HG03097 (cell line): ENCODE data around the gene EBLN1.
"Not testable (repeated sequence)": the region's sequence is repeated elsewhere in the genome, so short reads cannot be mapped to it uniquely, and the experiment has no call there.

Experiments
- ATAC-seq: cut with Tn5 transposase; IDR thresholded peaks from one replicate; pipeline ENCODE4 v1.9.1; 2021; ENCODE audit not compliant: unreplicated experiment, low FRiP score

Gene EBLN1

GRCh38 chr10:22228943-22229801 lies 11.4 kb upstream of the EBLN1 start:
- ATAC-seq = peak; percentile 64

DNA sequence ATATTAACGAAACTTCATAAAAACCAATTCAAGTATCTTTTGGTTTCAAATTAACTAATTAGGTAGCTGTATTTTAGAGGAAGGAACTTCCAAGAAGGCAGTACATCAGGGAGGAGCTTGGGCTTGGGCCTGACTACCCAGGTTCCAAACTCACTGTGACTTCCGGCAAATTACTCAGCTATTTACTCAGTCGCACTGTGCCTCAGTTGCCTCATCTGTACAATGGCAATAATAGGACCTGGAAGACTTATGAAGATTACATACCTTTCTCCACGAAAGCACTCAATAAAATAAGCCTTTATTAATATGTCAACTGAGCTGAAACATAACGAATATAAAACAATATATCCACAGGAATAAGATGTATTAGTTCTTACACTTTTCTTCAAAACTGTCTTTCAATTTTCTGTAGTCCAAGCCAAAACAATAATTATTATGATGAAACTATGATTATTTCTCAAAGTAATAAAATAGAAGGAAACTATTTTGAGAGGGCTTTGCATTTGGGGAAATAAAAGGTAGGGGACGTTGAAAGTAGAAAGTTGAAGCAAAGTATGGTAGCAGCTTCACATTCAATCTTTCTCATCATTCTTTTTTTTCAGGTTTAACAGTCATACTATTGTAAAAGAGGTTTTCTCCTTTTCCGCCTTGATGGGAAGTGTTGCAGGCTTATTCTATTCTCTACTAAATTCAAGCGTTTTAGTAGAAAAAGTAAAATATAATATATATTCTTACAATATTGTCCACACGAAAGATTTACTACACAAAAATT lies 10.5 kb upstream of the EBLN1 start:
- ATAC-seq = no peak

DNA sequence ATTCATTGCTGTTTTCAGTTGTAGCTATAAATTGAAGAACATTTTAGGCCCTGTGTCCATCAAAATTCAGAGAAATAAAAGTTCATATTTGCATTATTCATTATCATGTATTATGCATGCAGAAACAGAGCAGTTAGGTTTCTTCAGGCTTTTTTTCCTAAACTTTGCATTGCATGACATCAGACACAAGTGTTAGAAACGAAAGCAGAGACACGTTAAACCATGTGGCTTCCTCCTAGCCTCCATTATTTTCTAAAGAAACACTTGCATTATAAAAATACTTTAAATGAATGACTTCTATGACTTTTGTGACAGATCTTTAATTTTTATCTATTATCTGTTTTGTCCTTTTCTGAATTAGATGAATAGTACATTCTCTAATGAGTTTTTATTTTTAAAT lies 8.8 kb upstream of the EBLN1 start:
- ATAC-seq = no peak

GRCh38 chr10:22222236-22223190 lies 4.7 kb upstream of the EBLN1 start:
- ATAC-seq = peak; percentile 56

DNA sequence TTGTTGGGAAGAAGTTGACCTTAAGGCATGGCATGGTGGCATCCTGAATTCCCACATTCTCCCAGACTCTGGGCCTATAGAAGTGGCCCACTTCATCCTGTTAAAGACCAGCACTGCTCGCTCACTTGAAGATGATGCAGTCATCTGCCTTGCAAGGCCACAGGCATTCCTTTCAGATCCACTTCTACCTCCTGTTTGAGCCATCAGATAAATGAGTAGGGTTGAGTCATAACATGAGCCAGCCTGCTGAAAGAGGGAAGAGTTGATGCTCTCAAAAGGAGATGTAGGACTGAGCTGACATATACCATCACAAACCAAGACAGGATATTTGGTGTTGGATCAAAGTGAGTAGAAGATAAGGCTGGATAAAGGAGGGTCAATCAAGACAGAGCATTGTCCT lies 1.5 kb upstream of the EBLN1 start:
- no peak for ATAC-seq

DNA sequence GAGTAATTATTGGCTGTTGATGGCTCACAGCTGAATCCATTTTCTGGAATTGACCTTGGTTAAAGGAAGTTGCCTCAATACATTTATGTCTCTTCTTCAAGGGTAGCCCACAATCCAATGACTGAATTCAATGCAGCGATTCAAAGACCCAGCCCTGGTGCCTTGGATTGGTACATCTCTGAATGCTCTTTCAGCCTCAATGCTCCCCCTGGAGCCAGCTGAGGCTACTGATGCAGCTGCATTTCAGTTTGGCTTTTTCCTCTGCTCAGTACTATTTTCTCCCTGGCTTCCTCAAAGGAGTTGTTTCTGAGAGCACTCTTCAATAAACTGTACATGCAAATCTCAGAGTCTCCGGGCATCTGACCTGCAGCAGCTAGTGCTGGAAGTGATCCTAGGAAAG lies 633 bp upstream of the EBLN1 start:
- no peak for ATAC-seq

DNA sequence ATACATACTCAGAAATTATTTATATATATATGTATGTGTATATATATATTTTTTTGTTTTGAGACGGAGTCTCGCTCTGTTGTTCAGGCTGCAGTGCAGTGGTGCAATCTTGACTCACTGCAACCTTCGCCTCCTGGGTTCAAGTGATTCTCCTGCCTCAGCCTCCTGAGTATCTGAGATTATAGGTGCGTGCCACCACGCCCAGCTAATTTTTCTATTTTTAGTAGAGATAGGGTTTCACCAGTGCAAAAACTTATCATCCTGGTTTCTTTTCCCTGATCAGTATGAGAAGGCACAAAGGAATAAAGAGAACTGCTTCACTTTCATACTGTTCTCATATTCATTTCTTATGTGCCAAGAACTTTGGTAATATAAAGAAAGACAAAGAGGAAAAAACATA lies 731 bp downstream of the EBLN1 start:
- not testable (repeated sequence) for ATAC-seq

GRCh38 chr10:22210267-22210666 lies 7.5 kb downstream of the EBLN1 start:
- no peak for ATAC-seq

DNA sequence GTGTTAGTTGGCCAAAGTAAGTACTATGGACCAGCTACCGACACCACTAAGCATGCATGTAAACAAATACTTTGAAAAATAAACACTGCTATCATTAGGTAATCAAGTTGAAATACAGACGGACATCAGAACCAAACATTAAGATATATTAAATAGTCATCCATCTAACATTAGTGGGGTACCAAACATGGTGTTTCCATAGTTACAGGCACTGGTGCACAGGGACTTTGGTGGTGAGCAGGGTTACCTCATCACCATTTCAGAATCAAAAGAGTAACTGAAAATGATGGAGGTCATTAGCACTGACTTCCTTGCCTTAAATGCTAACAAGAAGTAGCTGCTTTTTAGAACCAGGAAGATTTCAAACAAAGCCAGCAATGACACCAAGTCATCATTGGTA lies 23.9 kb downstream of the EBLN1 start:
- ATAC-seq = no peak

DNA sequence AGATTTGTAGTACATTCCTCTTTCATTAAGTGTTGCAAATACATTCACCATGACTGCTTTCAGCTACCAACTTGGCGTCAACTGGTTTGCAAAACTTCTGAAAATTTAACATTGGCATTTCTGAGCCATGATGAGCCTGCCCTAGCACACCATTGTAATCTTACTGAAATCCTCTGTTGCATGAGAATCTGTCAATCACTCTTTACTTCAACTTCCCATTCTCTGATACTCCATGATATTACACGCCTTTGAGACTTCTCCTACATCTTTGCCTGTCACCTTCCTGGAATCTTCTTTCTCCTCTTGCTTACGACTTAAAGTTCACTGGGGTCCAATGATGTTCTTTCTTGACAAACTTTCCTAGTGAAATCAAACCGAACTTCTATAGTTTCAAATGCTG lies 32.2 kb downstream of the EBLN1 start:
- ATAC-seq = no peak

DNA sequence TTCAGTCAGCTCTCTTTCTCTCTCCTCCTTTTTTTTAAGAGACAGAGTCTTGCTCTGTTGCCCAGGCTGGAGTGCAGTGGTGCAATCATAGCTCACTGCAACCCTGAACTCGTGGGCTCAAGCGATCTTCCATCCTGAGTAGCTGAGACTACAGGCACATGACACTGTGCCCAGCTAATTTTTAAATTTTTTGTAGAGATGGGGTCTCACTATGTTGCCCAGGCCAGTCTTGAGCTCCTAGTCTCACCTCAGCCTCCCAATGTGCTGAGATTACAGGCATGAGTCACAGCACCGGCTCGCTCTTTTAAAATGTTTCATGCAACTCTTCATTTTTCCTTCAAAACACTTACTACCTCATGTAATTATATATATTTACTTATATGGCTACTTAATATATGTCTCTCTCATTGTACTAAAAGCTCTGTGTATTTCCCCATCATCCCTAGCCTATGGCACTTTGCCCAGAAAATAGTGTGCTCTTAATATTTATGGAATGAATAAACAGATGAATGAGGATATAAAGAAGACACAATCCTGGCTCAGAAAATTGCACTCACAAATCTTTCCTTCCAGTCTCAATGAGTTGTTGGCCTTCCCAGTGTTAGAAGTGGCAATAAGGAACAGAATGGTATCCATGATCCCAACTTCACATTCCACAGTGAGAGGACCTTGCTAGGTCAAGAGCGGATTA lies 33.9 kb downstream of the EBLN1 start:
- ATAC-seq = no peak

DNA sequence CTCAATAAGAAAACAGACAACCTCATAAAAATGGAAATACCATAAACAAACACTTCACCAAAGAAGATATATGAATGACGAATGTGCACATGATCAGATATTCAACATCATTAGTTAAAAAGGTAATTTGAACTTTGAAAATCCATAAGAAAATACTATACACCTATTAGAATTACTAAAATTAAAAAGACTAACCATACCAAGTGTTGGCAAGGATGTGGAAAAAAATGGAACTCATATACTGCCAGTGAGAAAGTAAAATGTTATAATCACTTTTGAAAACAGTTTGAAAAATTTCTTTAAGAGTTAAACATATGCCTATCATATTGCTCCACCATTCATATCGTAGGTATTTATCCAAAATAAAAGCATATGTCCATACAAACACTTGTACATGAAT lies 37.1 kb downstream of the EBLN1 start:
- ATAC-seq = no peak

DNA sequence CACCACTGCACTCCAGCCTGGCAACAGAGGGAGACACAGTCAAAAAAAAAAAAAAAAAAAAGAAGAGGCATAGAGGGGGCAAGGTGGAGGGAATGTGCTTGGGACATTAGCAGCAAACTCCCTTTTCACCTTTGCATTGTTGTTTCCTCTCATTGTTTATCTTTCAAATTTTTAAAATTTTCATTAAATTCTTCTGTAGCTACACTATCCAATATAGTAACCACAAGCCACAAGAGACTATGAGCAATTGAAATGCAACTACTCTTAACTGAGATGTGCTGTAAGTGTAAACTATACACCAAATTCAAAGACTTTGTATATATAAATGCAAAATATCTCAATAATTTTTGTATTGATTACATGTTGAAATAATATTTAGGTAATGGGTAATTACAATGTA lies 43.4 kb downstream of the EBLN1 start:
- ATAC-seq = no peak

DNA sequence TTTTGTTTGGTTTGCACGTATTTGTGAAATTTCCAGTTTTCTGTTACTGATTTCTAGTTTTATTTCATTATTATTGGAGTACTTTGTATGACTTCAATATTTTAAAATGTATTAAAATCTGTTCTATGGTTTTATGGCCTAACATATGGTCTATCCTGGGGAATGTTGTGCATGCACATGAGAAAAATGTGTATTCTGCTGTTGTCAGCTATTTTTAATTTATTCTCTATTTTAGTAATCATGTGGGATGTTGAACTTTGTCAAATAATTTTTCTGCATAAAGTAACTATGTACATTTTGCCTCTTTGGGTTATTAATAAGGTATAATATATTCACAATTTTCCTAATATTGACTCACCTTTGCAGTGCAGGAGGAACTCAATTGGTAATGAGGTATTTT lies 46.7 kb downstream of the EBLN1 start:
- ATAC-seq = no peak

- ATAC-seq = no peak
Observed at GRCh38 chr10:22170582-22170981, 47.2 kb downstream of the EBLN1 start.

GRCh38 chr10:22159979-22160378 lies 57.8 kb downstream of the EBLN1 start:
- no peak for ATAC-seq

- no peak for ATAC-seq
Observed at GRCh38 chr10:22159180-22159579, 58.6 kb downstream of the EBLN1 start.
